ENCODE results near the gene MTHFD2L. TPM values are rescaled to one million over a fixed set of nuclear protein-coding genes. Genes with fewer than 3 reads are reported as not detected.

Gene MTHFD2L
- total RNA-seq, 1 experiment from 2014 or later: 11.6 TPM

DNA sequence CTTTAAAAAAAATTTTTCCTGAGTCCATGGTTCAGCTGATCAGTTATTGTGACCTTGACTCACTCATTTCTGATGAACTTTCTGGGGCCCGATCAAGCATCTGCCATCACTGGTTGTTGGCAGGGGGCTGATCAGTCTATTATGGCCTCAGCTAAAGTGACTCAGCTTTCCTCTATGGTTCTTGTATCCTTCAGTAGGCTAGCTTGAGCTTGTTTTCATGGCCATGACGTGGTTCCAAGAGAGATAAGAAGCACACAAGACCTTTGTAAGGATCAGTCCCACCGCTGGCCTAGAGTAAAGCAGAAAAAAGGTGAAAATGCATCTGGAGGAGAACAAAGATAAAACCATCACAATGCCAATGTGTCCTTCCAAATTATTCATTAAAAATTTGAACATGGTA is 120.6 kb downstream of the MTHFD2L start:
- in situ Hi-C loops (cut with HindIII; ENCODE audit: low pct_unique_long_range_greater_than_20kb, low sequenced_read_pairs): no loop called here
- no peak for DNase-seq (ENCODE audit: low read depth)

GRCh38 chr4:74279716-74280115 is 121.8 kb downstream of the MTHFD2L start:
- in situ Hi-C loops (cut with HindIII; ENCODE audit: low pct_unique_long_range_greater_than_20kb, low sequenced_read_pairs): no loop called here
- DNase-seq (ENCODE audit: low read depth): no peak

GRCh38 chr4:74282926-74283325 is 125.0 kb downstream of the MTHFD2L start:
- in situ Hi-C loops (cut with HindIII; ENCODE audit: low pct_unique_long_range_greater_than_20kb, low sequenced_read_pairs): no loop called here
- DNase-seq (ENCODE audit: low read depth): no peak

- in situ Hi-C loops (cut with HindIII; ENCODE audit: low pct_unique_long_range_greater_than_20kb, low sequenced_read_pairs): no loop called here
- peak; percentile 95 for DNase-seq (ENCODE audit: low read depth)
Measured at GRCh38 chr4:74283614-74284013, 125.7 kb downstream of the MTHFD2L start.

DNA sequence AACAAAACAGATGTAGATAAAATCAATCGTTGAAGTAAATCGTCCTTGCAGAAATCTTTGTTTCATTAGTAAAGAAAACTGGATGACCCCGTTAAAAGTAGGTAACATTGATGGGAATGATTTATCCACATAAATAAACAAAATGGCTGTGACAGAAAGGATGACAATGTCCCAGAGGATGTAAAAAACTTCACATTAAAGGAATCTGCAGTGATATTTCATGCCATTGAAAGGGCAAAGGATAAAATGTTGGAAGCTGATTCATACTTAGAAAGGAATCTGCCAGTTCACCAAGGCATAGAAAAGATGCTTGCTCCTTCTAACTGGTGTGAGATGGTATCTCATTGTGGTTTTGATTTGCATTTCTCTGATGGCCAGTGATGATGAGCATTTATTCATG is 126.1 kb downstream of the MTHFD2L start:
- in situ Hi-C loops (cut with HindIII; ENCODE audit: low pct_unique_long_range_greater_than_20kb, low sequenced_read_pairs): no loop called here
- DNase-seq (ENCODE audit: low read depth): peak; percentile 95

- no peak for DNase-seq (ENCODE audit: low read depth)
- in situ Hi-C loops (cut with HindIII; ENCODE audit: low pct_unique_long_range_greater_than_20kb, low sequenced_read_pairs): no loop called here
Measured at GRCh38 chr4:74287164-74287563, 129.2 kb downstream of the MTHFD2L start.

- in situ Hi-C loops (cut with HindIII; ENCODE audit: low pct_unique_long_range_greater_than_20kb, low sequenced_read_pairs): no loop called here
- DNase-seq (ENCODE audit: low read depth): no peak
Measured at GRCh38 chr4:74287791-74288190, 129.9 kb downstream of the MTHFD2L start.

DNA sequence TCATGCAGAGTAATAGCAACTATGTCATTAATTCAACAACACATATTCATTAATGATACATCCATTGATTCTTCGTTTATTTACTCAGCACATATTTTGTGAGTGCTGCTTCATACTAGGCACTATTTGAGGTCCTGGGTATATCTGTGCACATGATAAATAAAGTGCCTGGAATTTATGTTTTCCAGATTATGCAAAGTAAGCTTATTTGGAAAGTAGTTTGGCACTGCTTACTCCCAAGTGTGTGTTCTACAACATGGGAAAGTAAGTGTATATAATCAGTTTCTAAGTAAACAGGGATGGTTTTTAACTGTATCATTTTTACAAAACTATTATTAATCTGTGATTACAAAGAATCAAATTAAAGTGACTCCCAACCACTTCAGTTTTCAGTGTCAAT is 133.6 kb downstream of the MTHFD2L start:
- DNase-seq (ENCODE audit: low read depth): no peak
- in situ Hi-C loops (cut with HindIII; ENCODE audit: low pct_unique_long_range_greater_than_20kb, low sequenced_read_pairs): no loop called here

GRCh38 chr4:74292111-74292870 is 134.4 kb downstream of the MTHFD2L start:
- in situ Hi-C loops (cut with HindIII; ENCODE audit: low pct_unique_long_range_greater_than_20kb, low sequenced_read_pairs): no loop called here
- DNase-seq (ENCODE audit: low read depth): peak; percentile 23

GRCh38 chr4:74293558-74293957 is 135.6 kb downstream of the MTHFD2L start:
- DNase-seq (ENCODE audit: low read depth): peak; percentile 23
- in situ Hi-C loops (cut with HindIII; ENCODE audit: low pct_unique_long_range_greater_than_20kb, low sequenced_read_pairs): no loop called here

DNA sequence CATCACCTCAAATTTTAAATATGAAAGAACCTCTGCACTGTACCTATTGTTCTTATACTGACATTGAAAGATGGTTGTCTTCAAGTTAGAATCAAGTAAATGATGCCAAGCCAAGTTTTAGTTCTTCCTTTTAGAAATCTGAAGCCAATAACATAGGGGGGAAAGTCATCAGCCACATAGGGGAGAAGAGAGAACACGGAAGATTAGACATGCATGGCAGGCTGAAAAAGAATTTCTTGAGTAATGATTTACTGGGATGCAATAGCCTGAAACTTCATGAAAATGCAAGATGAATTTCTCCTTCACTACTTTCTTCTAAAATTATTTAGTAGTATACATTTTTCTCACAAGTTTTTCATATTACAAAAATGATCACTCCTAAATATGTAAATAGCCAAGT is 136.8 kb downstream of the MTHFD2L start:
- peak; percentile 26 for DNase-seq (ENCODE audit: low read depth)
- in situ Hi-C loops (cut with HindIII; ENCODE audit: low pct_unique_long_range_greater_than_20kb, low sequenced_read_pairs): no loop called here

GRCh38 chr4:74297539-74297938 is 139.6 kb downstream of the MTHFD2L start:
- DNase-seq (ENCODE audit: low read depth): peak; percentile 55
- in situ Hi-C loops (cut with HindIII; ENCODE audit: low pct_unique_long_range_greater_than_20kb, low sequenced_read_pairs): no loop called here

DNA sequence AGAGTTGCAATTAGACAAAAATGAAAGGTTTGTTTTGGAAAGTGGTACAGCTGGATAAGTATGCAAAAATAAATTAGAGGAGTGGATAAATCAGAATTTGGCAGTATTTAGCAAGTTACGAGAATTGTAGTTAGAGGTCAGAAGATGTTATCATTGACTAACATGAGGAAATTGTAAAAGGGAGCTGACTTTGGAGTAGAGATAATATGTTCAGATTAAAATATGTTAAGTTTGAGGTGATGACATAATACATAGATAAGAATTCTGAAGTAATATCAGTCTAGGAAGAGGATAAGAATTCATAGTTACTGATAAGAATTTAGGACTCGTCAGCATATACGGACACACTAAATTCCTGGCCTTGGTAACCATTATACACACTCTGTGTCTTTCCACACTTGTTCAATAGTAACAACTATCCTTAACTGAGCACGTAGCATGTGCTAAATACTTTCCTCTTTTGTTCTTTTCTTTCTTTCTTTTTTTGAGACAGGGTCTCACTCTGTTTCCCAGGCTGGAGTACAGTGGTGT is 146.2 kb downstream of the MTHFD2L start:
- no peak for DNase-seq (ENCODE audit: low read depth)
- in situ Hi-C loops (cut with HindIII; ENCODE audit: low pct_unique_long_range_greater_than_20kb, low sequenced_read_pairs): loop anchor here (25.0 kb wide), 1 partner anchor 117 kb away; no protein-coding TSS in a partner anchor

DNA sequence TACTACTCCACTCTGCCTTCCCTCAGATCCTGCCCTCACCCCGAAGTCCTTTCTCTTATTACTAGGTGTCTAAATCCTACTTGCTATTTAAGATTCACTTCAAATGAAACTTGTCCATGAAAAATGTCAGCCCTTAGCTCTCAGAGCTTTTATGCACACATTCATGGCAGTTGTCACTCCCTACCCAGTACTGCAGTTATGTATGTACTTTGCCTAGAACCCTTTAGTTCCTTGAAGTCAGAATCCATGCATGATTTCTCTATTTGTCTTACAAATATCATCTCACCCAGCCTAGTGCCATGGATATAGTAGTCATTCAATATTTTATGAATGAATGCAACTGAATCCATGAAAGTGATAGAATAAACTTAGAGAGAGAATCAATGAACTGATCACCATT is 147.1 kb downstream of the MTHFD2L start:
- in situ Hi-C loops (cut with HindIII; ENCODE audit: low pct_unique_long_range_greater_than_20kb, low sequenced_read_pairs): loop anchor here (25.0 kb wide), 1 partner anchor 118 kb away; no protein-coding TSS in a partner anchor
- no peak for DNase-seq (ENCODE audit: low read depth)

GRCh38 chr4:74307170-74307569 is 149.3 kb downstream of the MTHFD2L start:
- in situ Hi-C loops (cut with HindIII; ENCODE audit: low pct_unique_long_range_greater_than_20kb, low sequenced_read_pairs): loop anchor here (25.0 kb wide), 1 partner anchor 120 kb away; no protein-coding TSS in a partner anchor

DNA sequence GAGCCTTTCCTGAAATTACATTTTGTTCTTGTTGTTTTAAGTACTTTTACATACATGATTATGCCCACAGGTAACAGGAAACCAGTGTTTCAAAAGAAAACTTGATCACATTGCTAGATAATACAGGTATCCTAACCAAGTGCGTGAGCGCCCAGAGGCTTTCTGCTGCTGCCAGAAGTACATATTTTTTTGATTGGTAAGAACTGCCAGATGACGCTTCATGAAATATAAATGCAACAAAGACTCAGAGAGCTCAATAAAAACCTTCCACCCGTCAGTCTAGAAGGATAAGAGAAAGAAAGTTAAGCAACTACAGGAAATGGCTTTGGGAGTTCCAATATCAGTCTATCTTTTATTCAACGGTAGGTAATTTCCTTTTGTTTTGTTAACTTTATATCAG is 150.3 kb downstream of the MTHFD2L start, which contains the start of gene EPGN:
TSS of gene EPGN (plus strand) at position 256 of the 400 bp plus-strand sequence. CDS start at position 320, 64 bp downstream.
- in situ Hi-C loops (cut with HindIII; ENCODE audit: low pct_unique_long_range_greater_than_20kb, low sequenced_read_pairs): loop anchor here (25.0 kb wide), 1 partner anchor 121 kb away; no protein-coding TSS in a partner anchor
- DNase-seq (ENCODE audit: low read depth): no peak

More at GRCh38 chr4:74307170-74307569, 149.3 kb downstream of the MTHFD2L start:
- no peak for DNase-seq (ENCODE audit: low read depth)

DNA sequence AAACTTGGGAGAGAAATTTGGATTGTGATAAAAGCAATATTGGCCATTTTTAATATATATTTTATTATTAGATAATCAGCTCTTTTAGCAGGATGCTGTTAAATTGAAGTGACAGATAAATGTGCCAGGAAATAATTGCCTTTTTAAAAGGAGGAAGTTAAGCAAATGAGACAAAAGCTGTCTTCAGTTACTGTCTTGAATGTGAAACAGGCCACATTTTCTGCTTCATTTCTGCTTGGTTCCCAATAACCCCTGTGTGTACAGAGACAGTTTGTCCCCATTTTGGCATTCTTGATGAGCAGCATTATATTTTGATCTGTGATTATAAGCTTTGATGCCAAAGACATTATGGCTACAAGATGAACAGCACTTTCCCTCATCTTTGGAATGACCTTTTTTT is 151.3 kb downstream of the MTHFD2L start:
- in situ Hi-C loops (cut with HindIII; ENCODE audit: low pct_unique_long_range_greater_than_20kb, low sequenced_read_pairs): loop anchor here (25.0 kb wide), 1 partner anchor 122 kb away; no protein-coding TSS in a partner anchor
- DNase-seq (ENCODE audit: low read depth): no peak

- DNase-seq (ENCODE audit: low read depth): peak; percentile 52
- in situ Hi-C loops (cut with HindIII; ENCODE audit: low pct_unique_long_range_greater_than_20kb, low sequenced_read_pairs): loop anchor here (25.0 kb wide), 1 partner anchor 125 kb away; no protein-coding TSS in a partner anchor
Measured at GRCh38 chr4:74311696-74312313, 153.9 kb downstream of the MTHFD2L start.

DNA sequence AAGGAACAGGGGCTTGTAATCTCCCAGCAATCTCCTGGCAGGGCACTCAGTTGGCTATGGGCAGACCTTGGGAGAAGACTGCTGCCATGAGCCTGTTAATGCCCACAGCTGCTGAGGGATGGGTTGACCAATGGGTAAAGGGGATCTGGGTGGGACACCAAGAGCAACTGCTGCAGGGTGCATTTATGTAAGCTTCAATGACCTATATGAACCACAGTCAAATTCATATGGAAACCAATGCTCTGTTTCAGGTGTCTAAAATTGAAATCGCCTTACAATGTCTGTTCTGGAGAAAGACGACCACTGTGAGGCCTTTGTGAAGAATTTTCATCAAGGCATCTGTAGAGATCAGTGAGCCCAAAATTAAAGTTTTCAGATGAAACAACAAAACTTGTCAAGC is 156.4 kb downstream of the MTHFD2L start:
- no peak for DNase-seq (ENCODE audit: low read depth)
- in situ Hi-C loops (cut with HindIII; ENCODE audit: low pct_unique_long_range_greater_than_20kb, low sequenced_read_pairs): loop anchor here (25.0 kb wide), 1 partner anchor 127 kb away; no protein-coding TSS in a partner anchor

Measured in Caki2 (cell line).